Lower leg skin (tissue), 4 donors: Measurements from ENCODE around the gene NFIA. TPM values are rescaled to one million over a fixed set of nuclear protein-coding genes. Genes with fewer than 3 reads are reported as not detected.
"Not testable (repeated sequence)": the region's sequence is repeated elsewhere in the genome, so short reads cannot be mapped to it uniquely, and the experiment has no call there.

ENCODE experiments used
- DNase-seq, 2 donors: peaks; one replicate each; pipeline ENCODE4 v3.0.0-alpha.2; 2019; ENCODE audit warnings: low spot score in 2 of 2
- H3K4me3 ChIP-seq: fragments of 200-600 bp; sonication (generic); 2 replicates; pipeline ENCODE4 v1.5.1; 2017; ENCODE audit warnings: mild to moderate bottlenecking, low read depth; ENCODE audit not compliant: poor library complexity, severe bottlenecking
- CTCF ChIP-seq, 3 donors: fragments of 450-650 bp; IDR thresholded peaks; one replicate each; pipeline ENCODE4 v1.5.1; 2016; ENCODE audit warnings: antibody characterized with exemption in 3 of 3, mild to moderate bottlenecking in 3 of 3, moderate library complexity in 2 of 3
- POLR2A ChIP-seq, 2 donors: fragments of 450-650 bp; IDR thresholded peaks; one replicate each; pipeline ENCODE4 v1.6.1; 2016 to 2017; ENCODE audit warnings: antibody characterized with exemption in 2 of 2, mild to moderate bottlenecking in 1 of 2, moderate library complexity in 1 of 2
- WGBS, 2 donors: methylation state at CpG; one replicate each; pipeline ENCODE4 v1.1.5; 2018; 5-methylcytosine and 5-hydroxymethylcytosine counted together
- intact Hi-C: fragments of 100-400 bp; cut with DNase I; formaldehyde crosslinking; loops from one replicate; pipeline ENCODE4 v1.15.0; 2023; ENCODE audit warnings: low total_unique reads
- total RNA-seq, 4 donors: library from RNA; depleted of rRNA; stranded (reverse); fragments of >200 nt; gene quantifications; one replicate each; pipeline ENCODE4 v1.1.0, GENCODE V29; 2016

Gene NFIA
- total RNA-seq, 4 donors from 2014 or later = 26.0 to 32.5 (median 30.3) TPM

DNA sequence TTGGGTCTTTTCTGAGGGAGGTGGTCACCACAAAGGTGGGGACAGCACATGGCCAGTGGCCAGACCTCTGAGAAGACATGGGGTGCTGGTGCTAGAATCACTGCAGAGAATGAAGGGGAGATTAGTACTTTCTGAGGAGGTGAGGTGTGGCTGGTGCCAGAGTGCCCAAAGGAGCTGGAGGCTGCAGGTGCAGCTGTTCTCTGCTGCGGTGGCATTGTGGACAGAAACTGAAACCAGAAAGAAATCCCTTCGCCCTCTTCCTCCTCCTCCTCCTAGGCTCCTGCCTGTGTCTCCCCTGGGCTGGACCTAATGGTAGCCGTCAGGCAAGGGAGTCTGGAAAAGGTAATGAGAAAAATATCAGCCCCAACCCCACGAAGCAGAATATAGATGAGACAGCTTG lies 380.9 kb downstream of the NFIA start:
- intact Hi-C loops = no loop called here
- 86 to 87% methylated on average over 4 of the region's 4 CpGs for WGBS, 2 donors
- no peak for TF ChIP-seq POLR2A (IDR thresholded peaks at IDR 0.05)
- TF ChIP-seq CTCF (IDR thresholded peaks at IDR 0.05) = no peak
- no peak for DNase-seq
- no peak overlapping the region for H3K4me3 ChIP-seq

DNA sequence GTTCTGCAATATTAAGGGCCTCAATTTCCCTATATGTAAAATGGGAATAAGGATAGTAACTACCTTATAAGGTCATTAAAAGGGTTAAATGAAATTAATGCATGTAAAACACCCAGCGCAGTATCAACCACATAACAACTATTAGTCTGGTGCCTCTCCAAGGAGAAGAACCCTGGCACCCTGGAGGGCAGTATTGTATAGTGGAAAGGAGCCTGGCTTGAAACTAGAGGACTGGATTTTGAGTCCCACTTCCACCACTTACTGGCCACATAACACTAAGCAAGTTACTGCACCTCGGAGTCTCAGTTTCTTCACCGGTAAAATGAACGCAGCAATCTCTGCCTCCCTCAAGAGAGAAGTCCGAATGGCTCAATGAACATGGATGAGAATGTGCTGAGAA lies 385.5 kb downstream of the NFIA start:
- H3K4me3 ChIP-seq, intact Hi-C loops, DNase-seq: not testable (repeated sequence)
- 88 to 96% methylated on average over 5 of the region's 5 CpGs for WGBS, 2 donors

GRCh38 chr1:61469365-61469764 lies 387.0 kb downstream of the NFIA start:
- TF ChIP-seq POLR2A (IDR thresholded peaks at IDR 0.05) (no peak), CTCF (IDR thresholded peaks at IDR 0.05) (no peak)
- WGBS, 2 donors = 68 to 82% methylated on average over 1 of the region's 1 CpG
- DNase-seq = no peak

GRCh38 chr1:61472876-61473275 lies 390.5 kb downstream of the NFIA start:
- no peak for DNase-seq
- TF ChIP-seq POLR2A (IDR thresholded peaks at IDR 0.05) (no peak), CTCF (IDR thresholded peaks at IDR 0.05) (no peak)
- intact Hi-C loops = no loop called here
- H3K4me3 ChIP-seq = no peak overlapping the region
- WGBS, 2 donors = 31 to 37% methylated on average over 3 of the region's 3 CpGs

More at GRCh38 chr1:61469365-61469764, 387.0 kb downstream of the NFIA start:
- intact Hi-C loops = no loop called here
- no peak overlapping the region for H3K4me3 ChIP-seq

GRCh38 chr1:61474269-61474817 lies 392.0 kb downstream of the NFIA start:
- DNase-seq = peak in 1 of 2 donors; percentile 13
- WGBS, 2 donors = 70 to 80% methylated on average over 4 of the region's 4 CpGs
- H3K4me3 ChIP-seq = no peak overlapping the region
- intact Hi-C loops = no loop called here
- TF ChIP-seq CTCF (IDR thresholded peaks at IDR 0.05) = no peak
- no peak for TF ChIP-seq POLR2A (IDR thresholded peaks at IDR 0.05)

- 93 to 96% methylated on average over 3 of the region's 3 CpGs for WGBS, 2 donors
- H3K4me3 ChIP-seq = no peak overlapping the region
- no peak for TF ChIP-seq CTCF (IDR thresholded peaks at IDR 0.05)
- peak in 1 of 2 donors; percentile 61 for DNase-seq
- intact Hi-C loops = no loop called here
Measured at GRCh38 chr1:61474963-61475362, 392.6 kb downstream of the NFIA start.
